IMR-90 (cell line): ENCODE results near the gene MYO1G. TPM values are rescaled to one million over a fixed set of nuclear protein-coding genes. Genes with fewer than 3 reads are reported as not detected.

Experiments used
- ATAC-seq: fragments of 200-7000 bp; cut with Tn5 transposase; 2 replicates; pipeline ENCODE4 v1.9.1; 2020; ENCODE audit warnings: low read depth, mild to moderate bottlenecking, moderate library complexity
- BruUV-seq: library from RNA; stranded (reverse); fragments of 400-500 nt; replicated peaks from 2 replicates; lab custom pipeline; 2021; lab: Mats Ljungman, UMichigan
- CTCF ChIA-PET: fragments of 300-600 bp; formaldehyde crosslinking; extraction: SDS; loops from one replicate; lab custom pipeline; 2021; ENCODE audit warnings: antibody characterized with exemption; lab: Yijun Ruan, JAX
- POLR2A ChIA-PET: fragments of 300-600 bp; sonication (Branson Sonifier 250); formaldehyde crosslinking; loops from one replicate; lab custom pipeline; 2022; ENCODE audit warnings: antibody characterized with exemption; ENCODE audit not compliant: unreplicated experiment; lab: Charles Lee
- DNase-seq: peaks from one replicate; pipeline ENCODE4 v3.0.0; 2013
- H2AFZ ChIP-seq: replicated peaks from 2 replicates; pipeline ENCODE3; 2013; ENCODE audit warnings: low read length, mild to moderate bottlenecking; ENCODE audit not compliant: poor library complexity
- H2AK5ac ChIP-seq: 2 replicates; pipeline ENCODE4 v1.6.1; 2013; ENCODE audit warnings: low read depth, low read length, inconsistent platforms
- H2AK9ac ChIP-seq: replicated peaks from 2 replicates; pipeline ENCODE3; 2013; ENCODE audit warnings: mild to moderate bottlenecking, low read depth, low read length, moderate library complexity; ENCODE audit not compliant: poor library complexity
- H2BK120ac ChIP-seq: 2 replicates; pipeline ENCODE4 v1.6.1; 2013; ENCODE audit warnings: low read depth, low read length, inconsistent platforms
- H2BK15ac ChIP-seq: 3 replicates; pipeline ENCODE4 v1.6.1; 2013; ENCODE audit warnings: low read depth, low read length, inconsistent platforms
- H2BK20ac ChIP-seq: 2 replicates; pipeline ENCODE4 v1.6.1; 2013; ENCODE audit warnings: low read depth, mild to moderate bottlenecking, inconsistent platforms, low read length, moderate library complexity
- H2BK5ac ChIP-seq: 2 replicates; pipeline ENCODE4 v1.6.1; 2013; ENCODE audit warnings: mild to moderate bottlenecking, low read depth, low read length, inconsistent platforms; ENCODE audit not compliant: poor library complexity, severe bottlenecking
- H3K14ac ChIP-seq: replicated peaks from 2 replicates; pipeline ENCODE4 v1.6.1; 2013; ENCODE audit warnings: low read depth, low read length, inconsistent platforms
- H3K18ac ChIP-seq: 2 replicates; pipeline ENCODE4 v1.6.1; 2013; ENCODE audit warnings: low read depth, low read length, control low read depth
- H3K23ac ChIP-seq: 2 replicates; pipeline ENCODE4 v1.6.1; 2013; ENCODE audit warnings: low read depth, low read length, inconsistent platforms
- H3K27ac ChIP-seq: 2 replicates; pipeline ENCODE4 v1.5.1; 2013; ENCODE audit warnings: mild to moderate bottlenecking, control low read depth, low read length; ENCODE audit not compliant: insufficient read depth
- H3K27me3 ChIP-seq: 2 replicates; pipeline ENCODE4 v1.6.1; 2013; ENCODE audit warnings: low read length; ENCODE audit not compliant: control insufficient read depth, insufficient read depth
- H3K36me3 ChIP-seq: 2 replicates; pipeline ENCODE4 v1.6.1; 2013; ENCODE audit warnings: low read length, mixed read lengths; ENCODE audit not compliant: control insufficient read depth, insufficient read depth
- H3K4ac ChIP-seq: 2 replicates; pipeline ENCODE4 v1.6.1; 2013; ENCODE audit warnings: low read depth, low read length, inconsistent platforms
- H3K4me1 ChIP-seq: 2 replicates; pipeline ENCODE4 v1.6.1; 2013; ENCODE audit warnings: low read length, mixed read lengths; ENCODE audit not compliant: control insufficient read depth, insufficient read depth
- H3K4me2 ChIP-seq: 2 replicates; pipeline ENCODE4 v1.6.1; 2013; ENCODE audit warnings: low read depth, mild to moderate bottlenecking, control low read depth, low read length, moderate library complexity
- H3K4me3 ChIP-seq: 2 replicates; pipeline ENCODE4 v1.5.1; 2013; ENCODE audit warnings: low read depth, mild to moderate bottlenecking, control low read depth, low read length, moderate library complexity; ENCODE audit not compliant: insufficient read depth
- H3K56ac ChIP-seq: 2 replicates; pipeline ENCODE4 v1.6.1; 2013; ENCODE audit warnings: low read length, inconsistent platforms; ENCODE audit not compliant: insufficient read depth; ENCODE audit errors: extremely low read depth
- H3K79me1 ChIP-seq, 2 experiments: 2 replicates each; pipeline ENCODE4 v1.6.1; 2013; ENCODE audit warnings: low read length in 2 of 2, inconsistent platforms in 1 of 2, low read depth in 1 of 2
- H3K9ac ChIP-seq: 2 replicates; pipeline ENCODE4 v1.6.1; 2013; ENCODE audit warnings: low read depth, low read length, control low read depth
- H3K9me1 ChIP-seq: 2 replicates; pipeline ENCODE4 v1.6.1; 2013; ENCODE audit warnings: low read length, inconsistent platforms; ENCODE audit not compliant: insufficient read depth
- H3K9me3 ChIP-seq: 2 replicates; pipeline ENCODE4 v1.6.1; 2013; ENCODE audit warnings: low read length; ENCODE audit not compliant: control insufficient read depth, insufficient read depth
- H4K20me1 ChIP-seq: 2 replicates; pipeline ENCODE4 v1.6.1; 2013; ENCODE audit warnings: low read length, inconsistent platforms; ENCODE audit not compliant: insufficient read depth
- H4K5ac ChIP-seq: 2 replicates; pipeline ENCODE4 v1.6.1; 2013; ENCODE audit warnings: mild to moderate bottlenecking, low read depth, low read length, control low read depth
- H4K8ac ChIP-seq, 2 experiments: 2 replicates each; pipeline ENCODE4 v1.6.1; 2013; ENCODE audit warnings: low read depth in 2 of 2, low read length in 2 of 2, control low read depth in 1 of 2, inconsistent platforms in 1 of 2
- H4K91ac ChIP-seq: 2 replicates; pipeline ENCODE4 v1.6.1; 2013; ENCODE audit warnings: low read depth, low read length, inconsistent platforms; ENCODE audit not compliant: insufficient read depth
- BHLHE40 ChIP-seq: fragments of 150-350 bp; IDR thresholded peaks from 2 replicates; pipeline ENCODE4 v1.6.1; 2016; ENCODE audit warnings: mild to moderate bottlenecking, low read depth, low read length
- CEBPB ChIP-seq: IDR thresholded peaks from 2 replicates; pipeline ENCODE4 v1.6.1; 2012; ENCODE audit warnings: low read depth, low read length, improper control_type of control experiment
- CHD1 ChIP-seq: IDR thresholded peaks from 2 replicates; pipeline ENCODE4 v1.6.1; 2012; ENCODE audit warnings: low read depth, low read length, improper control_type of control experiment
- FOS ChIP-seq: fragments of 150-350 bp; IDR thresholded peaks from 2 replicates; pipeline ENCODE4 v1.6.1; 2016; ENCODE audit warnings: low read depth, low read length
- MAFK ChIP-seq: IDR thresholded peaks from 2 replicates; pipeline ENCODE4 v1.6.1; 2012; ENCODE audit warnings: low read depth, low read length, improper control_type of control experiment
- MAZ ChIP-seq: IDR thresholded peaks from 2 replicates; pipeline ENCODE4 v1.6.1; 2012; ENCODE audit warnings: low read depth, mild to moderate bottlenecking, low read length, improper control_type of control experiment, moderate library complexity, borderline replicate concordance
- MXI1 ChIP-seq: IDR thresholded peaks from 2 replicates; pipeline ENCODE4 v1.6.1; 2012; ENCODE audit warnings: low read depth, mild to moderate bottlenecking, low read length, moderate library complexity, borderline replicate concordance
- NFE2L2 ChIP-seq: fragments of 150-350 bp; IDR thresholded peaks from 2 replicates; pipeline ENCODE4 v1.6.1; 2016; ENCODE audit warnings: low read depth, mild to moderate bottlenecking, low read length
- POLR2A ChIP-seq: IDR thresholded peaks from 2 replicates; pipeline ENCODE4 v1.6.1; 2012; ENCODE audit warnings: mild to moderate bottlenecking, low read depth, low read length
- RAD21 ChIP-seq: IDR thresholded peaks from 2 replicates; pipeline ENCODE4 v1.6.1; 2012; ENCODE audit warnings: low read length, improper control_type of control experiment
- RCOR1 ChIP-seq: IDR thresholded peaks from 2 replicates; pipeline ENCODE4 v1.6.1; 2012; ENCODE audit warnings: mild to moderate bottlenecking, low read length, improper control_type of control experiment; ENCODE audit not compliant: insufficient replicate concordance
- RFX5 ChIP-seq: IDR thresholded peaks from 2 replicates; pipeline ENCODE4 v1.8.0; 2012; ENCODE audit warnings: low read depth, mild to moderate bottlenecking, low read length, moderate library complexity
- SMC3 ChIP-seq: fragments of 150-350 bp; IDR thresholded peaks from 2 replicates; pipeline ENCODE4 v1.6.1; 2016; ENCODE audit warnings: low read depth, mild to moderate bottlenecking, antibody characterized with exemption, low read length, moderate library complexity
- USF2 ChIP-seq: fragments of 150-350 bp; IDR thresholded peaks from 2 replicates; pipeline ENCODE4 v1.6.1; 2017; ENCODE audit warnings: mild to moderate bottlenecking, antibody characterized with exemption, low read length, low read depth
- WGBS, 2 experiments: methylation state at CpG; one replicate each; pipeline versions ENCODE4 v1.1.5 to v1.1.7; 2013; ENCODE audit warnings: missing lambda C conversion rate in 2 of 2; ENCODE audit not compliant: insufficient read length in 1 of 2; ENCODE audit errors: extremely low coverage in 2 of 2; 5-methylcytosine and 5-hydroxymethylcytosine counted together
- dilution Hi-C: fragments of 300-500 bp; cut with HindIII; formaldehyde crosslinking; loops from one replicate; pipeline ENCODE4 v1.14.3; 2018; ENCODE audit warnings: low sequenced_read_pairs; ENCODE audit not compliant: unreplicated experiment
- in situ Hi-C: fragments of 300-500 bp; cut with MboI; formaldehyde crosslinking; loops from 3 replicates; pipeline ENCODE4 v1.14.3; 2019; ENCODE audit warnings: low sequenced_read_pairs, inconsistent platforms, mixed read lengths
- intact Hi-C: fragments of 100-400 bp; cut with micrococcal nuclease; formaldehyde crosslinking; loops from 2 replicates; pipeline ENCODE4 v1.10.0; 2022
- polyA plus RNA-seq, 3 experiments: library from polyadenylated mRNA; depleted of rRNA; stranded (reverse); fragments of >200 nt; gene quantifications; 2 replicates each; pipeline ENCODE4 v1.2.3, GENCODE V29; 2012; ENCODE audit warnings: low replicate concordance in 1 of 3
- total RNA-seq: library from RNA; depleted of rRNA; stranded (reverse); fragments of >200 nt; gene quantifications from 2 replicates; pipeline ENCODE4 v1.2.3, GENCODE V29; 2012
- TF ChIP-seq, protein P1 (sequence below): conservative IDR thresholded peaks from 2 replicates; pipeline ENCODE4 v1.5.1; 2012; ENCODE audit warnings: mild to moderate bottlenecking, low read depth, low read length, improper control_type of control experiment

The MYO1G gene
- total and polyA plus RNA-seq, 2 of the 4 experiments (the other 2 are of a cell fraction): under 0.01 to 0.02 TPM

DNA sequence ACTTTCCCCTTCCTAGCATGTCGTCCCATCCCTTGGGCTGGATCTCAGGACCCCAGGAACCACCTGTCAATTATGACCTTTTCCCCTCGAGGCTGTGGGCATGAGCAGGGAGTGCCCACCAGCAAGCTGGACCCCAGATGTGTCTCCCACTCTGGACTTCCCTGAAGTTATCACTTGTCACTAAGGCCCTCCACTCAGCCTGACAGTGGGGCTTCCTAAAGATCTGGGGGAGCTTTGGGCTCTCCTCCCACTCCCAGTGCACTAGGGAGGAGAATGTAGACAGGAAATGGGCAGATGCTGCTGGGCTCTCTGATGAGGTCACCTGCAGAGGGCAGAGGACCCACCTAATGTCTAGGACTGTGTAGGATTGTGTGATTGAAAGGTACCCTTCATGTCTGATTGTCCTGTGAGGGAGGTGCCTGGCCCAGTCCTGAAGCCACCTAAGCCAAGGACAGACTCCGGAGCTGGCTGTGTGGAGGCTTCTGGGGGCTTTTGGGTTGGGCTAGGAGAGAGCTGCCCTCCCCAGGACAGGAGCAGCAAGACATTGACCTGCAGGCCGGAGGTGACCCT lies 18.7 kb downstream of the MYO1G start:
- Histone ChIP-seq H3K4ac (no peak overlapping the region), H4K20me1 (no peaks in the 10 kb centered on the region), H3K23ac (no peak overlapping the region), H3K9me1 (no peaks in the 10 kb centered on the region), H3K4me1 (peaks cover 5% of the 10 kb centered on the region; the same call in 1 of the 2 replicates), H3K4me2 (no peak overlapping the region), H4K5ac (no peak overlapping the region), H3K36me3 (no peaks in the 10 kb centered on the region), H3K9me3 (no peaks in the 10 kb centered on the region), H3K27me3 (peaks cover 24% of the 10 kb centered on the region), H3K27ac (no peak overlapping the region), H4K91ac (no peak overlapping the region), H2AK5ac (no peak overlapping the region), H3K9ac (no peak overlapping the region), H3K56ac (no peak overlapping the region), H2BK5ac (no peak overlapping the region), H3K14ac (no peak overlapping the region), H2BK15ac (no peak overlapping the region), H2BK120ac (no peak overlapping the region), H3K18ac (no peak overlapping the region), H2AFZ (no peak overlapping the region), H4K8ac (no peak overlapping the region), H3K79me1 (no peaks in the 10 kb centered on the region), H2AK9ac (no peak overlapping the region), H3K4me3 (no peak overlapping the region), H2BK20ac (no peak overlapping the region)
- ChIA-PET POLR2A (no interaction called here), CTCF (no interaction called here)
- TF ChIP-seq RCOR1: no peak
- TF ChIP-seq FOS: no peak
- TF ChIP-seq, protein P1, sequence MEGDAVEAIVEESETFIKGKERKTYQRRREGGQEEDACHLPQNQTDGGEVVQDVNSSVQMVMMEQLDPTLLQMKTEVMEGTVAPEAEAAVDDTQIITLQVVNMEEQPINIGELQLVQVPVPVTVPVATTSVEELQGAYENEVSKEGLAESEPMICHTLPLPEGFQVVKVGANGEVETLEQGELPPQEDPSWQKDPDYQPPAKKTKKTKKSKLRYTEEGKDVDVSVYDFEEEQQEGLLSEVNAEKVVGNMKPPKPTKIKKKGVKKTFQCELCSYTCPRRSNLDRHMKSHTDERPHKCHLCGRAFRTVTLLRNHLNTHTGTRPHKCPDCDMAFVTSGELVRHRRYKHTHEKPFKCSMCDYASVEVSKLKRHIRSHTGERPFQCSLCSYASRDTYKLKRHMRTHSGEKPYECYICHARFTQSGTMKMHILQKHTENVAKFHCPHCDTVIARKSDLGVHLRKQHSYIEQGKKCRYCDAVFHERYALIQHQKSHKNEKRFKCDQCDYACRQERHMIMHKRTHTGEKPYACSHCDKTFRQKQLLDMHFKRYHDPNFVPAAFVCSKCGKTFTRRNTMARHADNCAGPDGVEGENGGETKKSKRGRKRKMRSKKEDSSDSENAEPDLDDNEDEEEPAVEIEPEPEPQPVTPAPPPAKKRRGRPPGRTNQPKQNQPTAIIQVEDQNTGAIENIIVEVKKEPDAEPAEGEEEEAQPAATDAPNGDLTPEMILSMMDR: no peak
- no peak for TF ChIP-seq RFX5
- no peak for TF ChIP-seq USF2
- no peak for TF ChIP-seq POLR2A
- no peak for TF ChIP-seq MXI1
- TF ChIP-seq SMC3: no peak
- TF ChIP-seq NFE2L2: no peak
- no peak for TF ChIP-seq CEBPB
- TF ChIP-seq RAD21: no peak
- no peak for TF ChIP-seq CHD1
- TF ChIP-seq MAFK: no peak
- no peak for TF ChIP-seq BHLHE40
- no peak for TF ChIP-seq MAZ
- intact Hi-C loops (no loop called here), dilution Hi-C loops (no loop called here), in situ Hi-C loops (loop anchor here (10.0 kb wide), 1 partner anchor 175 kb away; no protein-coding TSS in a partner anchor)
- no peak for DNase-seq
- no peak for ATAC-seq
- WGBS, 2 experiments: 30% methylated on average over 2 of the region's 4 CpGs; no CpG with 5 or more reads in 1 of the 2 experiments
- BruUV-seq: no TSS peak
